Osteocyte (in vitro differentiated cells): ENCODE results near the gene KCNQ2. TPM values are rescaled to one million over a fixed set of nuclear protein-coding genes. Genes with fewer than 3 reads are reported as not detected.

ENCODE experiments used
- DNase-seq: peaks from one replicate; pipeline ENCODE4 v3.0.0; 2021; ENCODE audit warnings: mixed read lengths; ENCODE audit not compliant: unreplicated experiment; ENCODE audit errors: extremely low spot score
- H3K27ac Mint-ChIP-seq: one replicate; pipeline ENCODE4 v1.8.0; 2021; ENCODE audit warnings: mild to moderate bottlenecking, mixed read lengths; ENCODE audit not compliant: unreplicated experiment
- H3K27me3 Mint-ChIP-seq: one replicate; pipeline ENCODE4 v1.8.0; 2021; ENCODE audit warnings: mixed read lengths; ENCODE audit not compliant: unreplicated experiment
- H3K36me3 Mint-ChIP-seq: one replicate; pipeline ENCODE4 v1.8.0; 2021; ENCODE audit warnings: mixed read lengths; ENCODE audit not compliant: unreplicated experiment
- H3K4me1 Mint-ChIP-seq: one replicate; pipeline ENCODE4 v1.8.0; 2021; ENCODE audit warnings: mixed read lengths; ENCODE audit not compliant: unreplicated experiment
- H3K4me3 Mint-ChIP-seq: one replicate; pipeline ENCODE4 v1.8.0; 2021; ENCODE audit warnings: mild to moderate bottlenecking, moderate library complexity, mixed read lengths; ENCODE audit not compliant: unreplicated experiment
- H3K9me3 Mint-ChIP-seq: one replicate; pipeline ENCODE4 v1.8.0; 2021; ENCODE audit warnings: mixed read lengths; ENCODE audit not compliant: unreplicated experiment
- CTCF ChIP-seq: fragments of 200-600 bp; sonication (generic); IDR thresholded peaks from 2 replicates; pipeline ENCODE4 v1.5.0; 2021; ENCODE audit warnings: antibody characterized with exemption, mild to moderate bottlenecking, moderate library complexity
- total RNA-seq: library from RNA; stranded (reverse); gene quantifications from 2 replicates; pipeline ENCODE4 v1.2.1, GENCODE V29; 2021

The KCNQ2 gene
- total RNA-seq, 1 donor from 2014 or later: not detected

DNA sequence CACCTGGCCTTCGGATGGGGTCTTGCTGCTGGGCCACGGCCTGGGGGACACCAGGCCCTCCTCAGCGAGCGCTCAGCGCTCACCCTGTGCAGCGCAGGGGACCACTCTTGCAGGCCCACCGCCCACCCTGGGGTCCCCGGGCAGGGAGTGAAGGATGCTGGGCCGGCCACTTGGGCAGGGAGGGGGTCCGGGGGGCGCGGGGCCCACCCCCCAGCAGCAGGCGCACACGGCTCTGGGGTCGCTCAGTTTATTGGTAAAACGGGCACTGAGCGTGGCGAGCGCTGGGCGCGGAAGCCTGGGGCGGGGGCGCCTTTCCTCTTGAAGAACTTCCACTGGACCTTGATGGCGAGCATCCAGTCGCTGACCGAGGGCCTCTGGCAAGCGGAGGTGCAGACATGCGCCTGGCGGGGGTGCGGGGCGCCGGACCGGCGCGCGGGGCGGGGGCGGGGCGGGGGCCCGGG is 15.4 kb upstream of the KCNQ2 start:
- no peak for DNase-seq
- H3K36me3 Mint-ChIP-seq: no peaks in the 10 kb centered on the region
- H3K4me3 Mint-ChIP-seq: no peak overlapping the region
- H3K9me3 Mint-ChIP-seq: no peaks in the 10 kb centered on the region
- H3K27me3 Mint-ChIP-seq: peaks cover 13% of the 10 kb centered on the region
- peaks cover 2% of the 10 kb centered on the region for H3K4me1 Mint-ChIP-seq
- H3K27ac Mint-ChIP-seq: no peak overlapping the region
- TF ChIP-seq CTCF: no peak

GRCh38 chr20:63487116-63487764 is 14.8 kb upstream of the KCNQ2 start:
- Mint-ChIP-seq H3K27ac (no peak overlapping the region), H3K9me3 (no peaks in the 10 kb centered on the region), H3K27me3 (peaks cover 15% of the 10 kb centered on the region), H3K36me3 (no peaks in the 10 kb centered on the region), H3K4me3 (no peak overlapping the region), H3K4me1 (peaks cover 7% of the 10 kb centered on the region)
- no peak for TF ChIP-seq CTCF
- no peak for DNase-seq

DNA sequence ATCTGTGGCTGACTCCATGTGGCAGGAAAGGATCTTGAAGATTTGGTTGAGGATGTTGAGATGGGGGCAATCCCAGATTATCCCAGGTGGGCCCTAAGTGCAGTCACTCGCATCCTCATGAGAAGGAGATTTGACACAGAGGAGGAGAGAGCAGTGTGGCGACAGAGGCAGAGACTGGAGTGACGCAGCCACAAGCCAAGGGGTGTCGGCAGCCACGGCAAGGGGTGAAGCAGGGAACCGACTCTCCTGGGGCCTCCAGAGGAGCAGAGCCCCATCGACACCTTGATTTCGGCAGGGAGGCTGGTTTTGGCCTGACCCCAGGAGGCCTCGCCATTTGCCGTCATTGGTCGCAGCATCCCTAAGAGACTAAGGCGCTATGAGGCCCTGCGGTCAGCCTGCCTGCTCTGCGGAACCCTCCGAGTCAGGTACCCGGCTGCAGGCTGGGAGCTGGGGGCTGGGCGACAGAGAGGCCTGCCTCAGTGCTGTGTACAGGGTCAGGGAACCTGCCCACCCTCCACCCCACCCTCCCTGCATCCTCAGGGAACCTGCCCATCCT is 13.9 kb upstream of the KCNQ2 start:
- Mint-ChIP-seq H3K4me3 (no peak overlapping the region), H3K9me3 (no peaks in the 10 kb centered on the region), H3K27me3 (peaks cover 17% of the 10 kb centered on the region), H3K27ac (no peak overlapping the region), H3K36me3 (no peaks in the 10 kb centered on the region), H3K4me1 (peaks cover 9% of the 10 kb centered on the region)
- no peak for TF ChIP-seq CTCF
- no peak for DNase-seq

GRCh38 chr20:63484651-63485403 is 12.4 kb upstream of the KCNQ2 start:
- H3K27ac Mint-ChIP-seq: no peak overlapping the region
- no peaks in the 10 kb centered on the region for H3K9me3 Mint-ChIP-seq
- peaks cover 9% of the 10 kb centered on the region for H3K4me1 Mint-ChIP-seq
- no peak overlapping the region for H3K4me3 Mint-ChIP-seq
- H3K27me3 Mint-ChIP-seq: peaks cover 17% of the 10 kb centered on the region
- no peak for TF ChIP-seq CTCF
- H3K36me3 Mint-ChIP-seq: no peaks in the 10 kb centered on the region
- no peak for DNase-seq

DNA sequence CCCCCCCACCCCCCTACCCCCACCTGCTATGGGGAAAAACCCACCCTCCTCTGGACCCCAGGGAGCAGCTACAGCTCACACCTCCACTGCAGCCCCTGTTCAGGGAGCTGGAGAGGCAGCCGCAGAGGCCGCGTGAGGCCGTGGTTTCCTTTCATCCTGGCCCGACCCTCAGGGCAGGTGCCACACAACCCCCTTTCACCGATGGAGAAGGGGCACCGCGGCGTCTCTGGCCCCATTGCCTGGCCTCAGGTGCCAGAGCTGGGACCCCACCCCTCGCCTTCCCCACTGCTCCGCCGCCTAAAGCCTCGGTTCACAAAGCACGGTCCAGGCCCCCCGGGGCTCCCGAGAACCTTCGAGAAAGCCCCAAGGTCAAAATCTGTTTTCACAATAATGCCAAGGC is 11.8 kb upstream of the KCNQ2 start:
- no peaks in the 10 kb centered on the region for H3K9me3 Mint-ChIP-seq
- peaks cover 17% of the 10 kb centered on the region for H3K27me3 Mint-ChIP-seq
- TF ChIP-seq CTCF: no peak
- no peaks in the 10 kb centered on the region for H3K36me3 Mint-ChIP-seq
- H3K4me3 Mint-ChIP-seq: no peak overlapping the region
- H3K4me1 Mint-ChIP-seq: peaks cover 9% of the 10 kb centered on the region
- DNase-seq: no peak
- H3K27ac Mint-ChIP-seq: no peak overlapping the region
